ENCODE results near the gene LYSMD4.

Gene LYSMD4

DNA sequence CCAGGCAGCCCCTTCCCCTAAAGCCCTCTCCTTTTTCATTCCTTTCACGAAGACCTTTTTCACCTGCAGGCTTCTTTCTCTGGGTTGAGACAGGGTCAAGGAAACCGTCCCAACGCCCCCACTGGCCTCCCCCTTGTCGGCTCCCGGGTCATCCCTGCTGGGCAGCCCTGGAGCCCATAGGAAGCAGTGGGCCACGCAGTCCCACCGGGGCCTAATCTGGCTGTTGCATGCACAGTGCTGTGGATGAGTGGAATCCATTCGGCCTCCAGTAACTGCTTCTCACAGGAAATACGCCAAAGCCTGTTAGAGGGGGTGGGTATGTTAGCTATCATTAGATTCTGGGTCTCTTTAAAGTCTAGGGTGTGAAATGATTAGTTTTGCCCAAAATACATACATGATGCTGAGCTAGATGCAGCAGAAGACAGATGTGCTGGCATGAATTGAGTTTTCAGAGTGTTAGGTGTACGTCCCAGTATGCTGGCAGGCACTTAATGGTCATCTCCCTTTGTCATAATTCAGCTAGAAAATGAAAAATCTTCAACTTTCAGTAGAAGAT is 16.6 kb downstream of the LYSMD4 start:
- no peaks in the 10 kb centered on the region for H3K27me3 ChIP-seq (ENCODE audit: control insufficient read depth, insufficient read depth, low read length)
- no peak overlapping the region for H3K9ac ChIP-seq (ENCODE audit: low read depth, low read length)
- H3K36me3 ChIP-seq (ENCODE audit: control insufficient read depth, insufficient read depth, low read length): peaks cover 3% of the 10 kb centered on the region
- no peak overlapping the region for H3K4me3 ChIP-seq (ENCODE audit: low read depth, low read length)
- no peaks in the 10 kb centered on the region for H3K9me3 ChIP-seq (ENCODE audit: control insufficient read depth, insufficient read depth, low read length)
- H3K4me1 ChIP-seq (ENCODE audit: control insufficient read depth, insufficient read depth, low read length): no peaks in the 10 kb centered on the region

DNA sequence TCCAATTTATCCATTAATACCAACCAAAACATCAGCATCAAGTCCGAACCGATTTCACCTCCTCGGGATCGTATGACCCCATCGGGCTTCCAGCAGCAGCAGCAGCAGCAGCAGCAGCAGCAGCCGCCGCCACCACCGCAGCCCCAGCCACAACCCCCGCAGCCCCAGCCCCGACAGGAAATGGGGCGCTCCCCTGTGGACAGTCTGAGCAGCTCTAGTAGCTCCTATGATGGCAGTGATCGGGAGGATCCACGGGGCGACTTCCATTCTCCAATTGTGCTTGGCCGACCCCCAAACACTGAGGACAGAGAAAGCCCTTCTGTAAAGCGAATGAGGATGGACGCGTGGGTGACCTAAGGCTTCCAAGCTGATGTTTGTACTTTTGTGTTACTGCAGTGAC is 20.8 kb downstream of the LYSMD4 start:
- H3K36me3 ChIP-seq (ENCODE audit: control insufficient read depth, insufficient read depth, low read length): peaks cover 9% of the 10 kb centered on the region

GRCh38 chr15:99711625-99712024 is 21.6 kb downstream of the LYSMD4 start:
- Histone ChIP-seq H3K4me3 (ENCODE audit: low read depth, low read length) (no peak overlapping the region), H3K36me3 (ENCODE audit: control insufficient read depth, insufficient read depth, low read length) (peaks cover 9% of the 10 kb centered on the region), H3K27me3 (ENCODE audit: control insufficient read depth, insufficient read depth, low read length) (no peaks in the 10 kb centered on the region), H3K9me3 (ENCODE audit: control insufficient read depth, insufficient read depth, low read length) (no peaks in the 10 kb centered on the region), H3K4me1 (ENCODE audit: control insufficient read depth, insufficient read depth, low read length) (no peaks in the 10 kb centered on the region), H3K9ac (ENCODE audit: low read depth, low read length) (no peak overlapping the region)

More for the DNA sequence above, 20.8 kb downstream of the LYSMD4 start:
- Histone ChIP-seq H3K9ac (ENCODE audit: low read depth, low read length) (no peak overlapping the region), H3K4me3 (ENCODE audit: low read depth, low read length) (no peak overlapping the region), H3K4me1 (ENCODE audit: control insufficient read depth, insufficient read depth, low read length) (no peaks in the 10 kb centered on the region), H3K27me3 (ENCODE audit: control insufficient read depth, insufficient read depth, low read length) (no peaks in the 10 kb centered on the region), H3K9me3 (ENCODE audit: control insufficient read depth, insufficient read depth, low read length) (no peaks in the 10 kb centered on the region)

DNA sequence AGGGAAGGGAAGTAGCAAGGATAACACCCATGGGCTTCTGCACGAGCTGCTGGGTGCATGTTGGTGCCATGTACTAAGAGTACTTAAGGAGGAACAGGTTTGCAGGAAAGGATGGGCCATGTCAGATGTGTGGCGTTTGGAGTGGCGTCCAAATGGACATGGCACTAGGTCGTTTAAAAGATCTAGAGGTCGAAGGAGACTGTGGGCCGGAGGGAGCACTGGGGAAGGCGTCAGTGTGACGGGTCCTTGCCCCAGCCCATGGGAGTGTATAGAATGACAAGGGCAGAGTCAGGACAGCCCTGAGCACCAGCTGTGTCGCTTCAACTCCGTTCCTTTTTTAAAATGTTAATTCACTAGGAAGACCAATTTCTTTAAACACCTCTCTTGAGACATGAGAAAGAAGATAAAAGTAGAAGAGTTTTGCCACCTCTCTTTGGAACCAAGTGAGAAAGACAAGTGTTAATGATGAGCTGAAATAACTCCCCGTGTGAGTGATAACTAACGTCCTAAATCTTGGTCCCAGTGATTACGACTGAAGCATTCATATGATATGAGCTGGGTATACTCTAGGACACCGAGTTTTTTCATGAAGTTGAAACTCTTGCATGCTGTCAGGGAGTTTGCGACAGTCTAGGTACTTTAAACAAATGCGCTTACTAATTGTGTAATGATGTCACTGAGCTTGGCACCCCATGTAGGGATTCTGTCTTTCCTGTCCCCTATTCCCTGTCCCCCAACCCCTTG is 23.8 kb downstream of the LYSMD4 start:
- Histone ChIP-seq H3K36me3 (ENCODE audit: control insufficient read depth, insufficient read depth, low read length) (peaks cover 9% of the 10 kb centered on the region), H3K4me3 (ENCODE audit: low read depth, low read length) (no peak overlapping the region), H3K9me3 (ENCODE audit: control insufficient read depth, insufficient read depth, low read length) (no peaks in the 10 kb centered on the region), H3K9ac (ENCODE audit: low read depth, low read length) (no peak overlapping the region), H3K4me1 (ENCODE audit: control insufficient read depth, insufficient read depth, low read length) (no peaks in the 10 kb centered on the region), H3K27me3 (ENCODE audit: control insufficient read depth, insufficient read depth, low read length) (no peaks in the 10 kb centered on the region)

GRCh38 chr15:99708563-99708962 is 24.7 kb downstream of the LYSMD4 start:
- peaks cover 9% of the 10 kb centered on the region for H3K36me3 ChIP-seq (ENCODE audit: control insufficient read depth, insufficient read depth, low read length)
- no peak overlapping the region for H3K4me3 ChIP-seq (ENCODE audit: low read depth, low read length)
- H3K4me1 ChIP-seq (ENCODE audit: control insufficient read depth, insufficient read depth, low read length): no peaks in the 10 kb centered on the region
- no peaks in the 10 kb centered on the region for H3K9me3 ChIP-seq (ENCODE audit: control insufficient read depth, insufficient read depth, low read length)
- H3K9ac ChIP-seq (ENCODE audit: low read depth, low read length): no peak overlapping the region
- H3K27me3 ChIP-seq (ENCODE audit: control insufficient read depth, insufficient read depth, low read length): no peaks in the 10 kb centered on the region

DNA sequence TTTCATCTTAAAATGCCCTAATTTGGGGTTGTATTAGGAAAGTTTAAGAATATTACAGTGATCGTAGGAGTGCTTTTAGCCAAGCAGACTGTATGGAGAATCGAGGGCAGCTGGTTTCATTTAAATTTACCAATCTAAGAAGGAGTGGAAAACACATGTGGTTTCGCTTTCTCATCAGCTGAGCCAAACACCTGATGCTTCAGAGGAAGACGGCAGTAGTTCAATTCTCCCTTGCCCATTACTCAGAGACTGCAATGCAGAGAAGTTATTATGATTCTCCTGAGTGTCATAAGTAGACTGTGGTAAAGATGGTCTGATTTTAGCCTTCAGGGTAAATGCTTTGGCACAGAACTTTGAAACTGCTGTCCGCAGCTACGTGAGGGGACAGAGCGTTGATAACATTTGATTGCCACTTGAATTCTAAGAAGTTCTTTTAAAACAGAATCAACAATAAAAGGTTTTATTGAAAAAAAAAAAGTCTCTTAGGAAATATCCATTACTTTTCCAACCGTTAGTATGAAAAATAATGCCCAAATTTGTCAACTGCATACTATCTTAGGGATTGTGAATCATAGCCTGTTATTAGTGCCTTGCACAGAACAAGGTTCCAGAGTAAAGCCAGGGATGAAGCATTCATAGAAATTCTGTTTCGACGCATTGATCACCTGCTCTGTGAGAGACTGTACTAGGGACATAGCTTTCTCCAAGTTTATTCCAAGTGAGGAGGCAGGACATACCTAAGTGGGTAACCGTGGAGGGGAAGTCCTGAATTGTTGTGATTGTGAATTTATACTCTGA is 25.6 kb downstream of the LYSMD4 start:
- peaks cover 4% of the 10 kb centered on the region for H3K4me1 ChIP-seq (ENCODE audit: control insufficient read depth, insufficient read depth, low read length)
- no peaks in the 10 kb centered on the region for H3K9me3 ChIP-seq (ENCODE audit: control insufficient read depth, insufficient read depth, low read length)
- H3K36me3 ChIP-seq (ENCODE audit: control insufficient read depth, insufficient read depth, low read length): peaks cover 6% of the 10 kb centered on the region
- no peak overlapping the region for H3K4me3 ChIP-seq (ENCODE audit: low read depth, low read length)
- H3K9ac ChIP-seq (ENCODE audit: low read depth, low read length): no peak overlapping the region
- H3K27me3 ChIP-seq (ENCODE audit: control insufficient read depth, insufficient read depth, low read length): no peaks in the 10 kb centered on the region

DNA sequence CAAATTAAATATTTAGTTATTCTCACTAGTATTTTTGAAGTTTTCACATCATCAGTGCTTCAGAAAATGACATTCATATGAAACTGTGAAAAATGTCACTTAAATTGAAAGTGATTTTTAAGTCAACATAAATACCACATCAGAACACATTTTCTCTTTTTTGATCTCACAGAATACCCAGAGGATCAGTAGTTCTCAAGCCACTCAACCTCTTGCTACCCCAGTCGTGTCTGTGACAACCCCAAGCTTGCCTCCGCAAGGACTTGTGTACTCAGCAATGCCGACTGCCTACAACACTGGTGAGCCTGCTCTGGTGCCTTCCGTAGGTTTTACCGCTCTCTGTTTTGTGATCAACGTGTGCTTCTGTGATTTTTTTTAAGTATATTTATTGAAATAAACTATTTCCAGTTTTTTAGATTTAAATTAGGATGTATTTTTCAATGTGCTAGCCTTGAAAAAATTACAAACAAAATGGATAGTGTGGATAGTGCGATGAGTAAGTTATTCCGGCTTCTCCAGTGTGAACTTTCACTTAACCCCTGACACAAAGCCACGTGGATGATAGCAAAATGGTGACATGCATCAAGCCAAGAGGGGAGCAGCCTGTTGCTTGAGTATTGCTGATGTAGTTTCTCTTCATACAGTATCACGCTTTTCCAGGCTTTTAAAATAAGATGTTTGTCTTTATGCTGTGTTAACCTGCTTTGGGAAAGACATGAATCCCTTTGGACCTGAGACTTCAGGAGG is 26.5 kb downstream of the LYSMD4 start:
- no peak overlapping the region for H3K9ac ChIP-seq (ENCODE audit: low read depth, low read length)
- peaks cover 4% of the 10 kb centered on the region for H3K4me1 ChIP-seq (ENCODE audit: control insufficient read depth, insufficient read depth, low read length)
- H3K9me3 ChIP-seq (ENCODE audit: control insufficient read depth, insufficient read depth, low read length): no peaks in the 10 kb centered on the region
- H3K27me3 ChIP-seq (ENCODE audit: control insufficient read depth, insufficient read depth, low read length): no peaks in the 10 kb centered on the region
- H3K36me3 ChIP-seq (ENCODE audit: control insufficient read depth, insufficient read depth, low read length): peaks cover 6% of the 10 kb centered on the region
- no peak overlapping the region for H3K4me3 ChIP-seq (ENCODE audit: low read depth, low read length)

- H3K9me3 ChIP-seq (ENCODE audit: control insufficient read depth, insufficient read depth, low read length): no peaks in the 10 kb centered on the region
- H3K9ac ChIP-seq (ENCODE audit: low read depth, low read length): no peak overlapping the region
- peaks cover 4% of the 10 kb centered on the region for H3K4me1 ChIP-seq (ENCODE audit: control insufficient read depth, insufficient read depth, low read length)
- H3K4me3 ChIP-seq (ENCODE audit: low read depth, low read length): no peak overlapping the region
- H3K27me3 ChIP-seq (ENCODE audit: control insufficient read depth, insufficient read depth, low read length): no peaks in the 10 kb centered on the region
- H3K36me3 ChIP-seq (ENCODE audit: control insufficient read depth, insufficient read depth, low read length): no peaks in the 10 kb centered on the region
Observed at GRCh38 chr15:99704444-99704838, 28.8 kb downstream of the LYSMD4 start.

DNA sequence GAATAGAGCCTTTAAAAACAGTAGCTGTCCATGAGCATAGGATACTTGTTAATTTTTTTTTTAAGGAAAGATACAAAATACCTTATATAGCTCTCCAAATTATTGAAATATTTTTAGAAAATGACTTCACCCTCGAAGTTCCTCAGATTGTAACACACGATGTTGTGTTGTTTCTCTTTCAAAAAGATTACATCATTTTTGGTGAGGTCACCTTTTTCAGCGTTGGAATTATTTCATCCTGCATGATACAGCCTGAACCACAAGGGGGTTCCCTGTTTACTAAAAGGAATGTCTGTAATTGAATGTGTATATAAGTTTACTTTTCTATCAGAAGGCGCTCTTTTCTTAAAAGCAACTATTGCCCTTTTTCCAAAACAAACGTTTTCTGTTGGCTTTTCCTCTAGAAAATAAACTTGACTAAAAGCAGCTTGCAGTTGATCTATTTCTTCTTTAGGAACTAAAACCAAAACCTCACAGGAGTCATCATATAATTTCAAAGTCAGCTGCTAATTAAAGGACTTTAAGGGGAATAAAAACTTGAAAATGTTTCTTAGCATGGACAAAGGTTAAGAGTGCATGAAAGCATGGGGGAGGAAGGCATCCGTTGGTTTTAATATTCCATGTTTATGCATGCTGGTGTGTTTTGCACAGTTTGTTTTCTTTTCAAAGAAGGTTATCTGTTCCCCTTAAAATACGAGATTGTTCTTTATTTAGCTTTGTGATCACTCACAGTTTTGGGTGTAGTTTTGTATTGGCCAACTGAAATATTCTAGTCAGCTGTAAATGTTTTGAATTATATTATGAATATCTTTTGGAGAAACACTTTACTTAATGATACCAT is 29.4 kb downstream of the LYSMD4 start:
- H3K9ac ChIP-seq (ENCODE audit: low read depth, low read length): no peak overlapping the region
- no peaks in the 10 kb centered on the region for H3K27me3 ChIP-seq (ENCODE audit: control insufficient read depth, insufficient read depth, low read length)

DNA sequence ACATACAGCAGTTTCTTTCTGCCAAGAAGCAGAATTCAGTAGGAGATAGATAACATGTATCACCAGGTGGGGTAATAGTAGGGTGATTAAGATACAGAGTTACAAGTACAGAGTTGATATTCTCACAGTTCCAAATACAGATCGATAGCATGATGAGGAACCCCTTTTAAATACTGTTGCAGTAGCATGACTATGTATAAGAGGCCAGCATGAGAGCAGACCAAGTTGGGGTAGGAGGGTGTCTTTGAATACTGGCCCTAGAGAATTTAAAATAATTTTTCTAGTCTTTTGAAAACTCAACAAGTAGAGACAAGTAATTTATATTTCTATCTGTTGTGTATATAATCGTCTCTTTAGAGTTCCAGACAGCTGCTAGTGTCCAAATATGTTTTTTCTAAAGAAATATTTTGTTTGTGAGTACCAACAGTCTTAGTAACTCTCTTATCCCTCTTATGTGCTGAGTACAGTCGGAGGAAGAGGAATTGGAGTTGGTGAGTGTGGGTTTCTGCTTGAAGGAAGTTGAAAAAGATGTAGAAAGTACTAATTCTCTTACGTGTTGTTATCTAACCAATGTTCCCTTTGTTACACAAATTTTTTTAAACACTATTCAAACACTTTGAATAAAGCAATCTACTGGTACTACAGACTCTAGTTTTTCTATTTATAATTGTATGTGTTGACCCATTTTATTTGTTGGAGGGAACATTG is 30.2 kb downstream of the LYSMD4 start:
- H3K4me1 ChIP-seq (ENCODE audit: control insufficient read depth, insufficient read depth, low read length): peaks cover 4% of the 10 kb centered on the region
- H3K9me3 ChIP-seq (ENCODE audit: control insufficient read depth, insufficient read depth, low read length): no peaks in the 10 kb centered on the region
- H3K36me3 ChIP-seq (ENCODE audit: control insufficient read depth, insufficient read depth, low read length): no peaks in the 10 kb centered on the region
- no peak overlapping the region for H3K9ac ChIP-seq (ENCODE audit: low read depth, low read length)
- no peaks in the 10 kb centered on the region for H3K27me3 ChIP-seq (ENCODE audit: control insufficient read depth, insufficient read depth, low read length)
- H3K4me3 ChIP-seq (ENCODE audit: low read depth, low read length): no peak overlapping the region

More for the DNA sequence above, 29.4 kb downstream of the LYSMD4 start:
- Histone ChIP-seq H3K36me3 (ENCODE audit: control insufficient read depth, insufficient read depth, low read length) (no peaks in the 10 kb centered on the region), H3K4me3 (ENCODE audit: low read depth, low read length) (no peak overlapping the region), H3K4me1 (ENCODE audit: control insufficient read depth, insufficient read depth, low read length) (peaks cover 4% of the 10 kb centered on the region), H3K9me3 (ENCODE audit: control insufficient read depth, insufficient read depth, low read length) (no peaks in the 10 kb centered on the region)

Measured in iPS-15b (cell line).